HT1080 (cell line): ENCODE measurements around the gene FGF14. TPM values are rescaled to one million over a fixed set of nuclear protein-coding genes. Genes with fewer than 3 reads are reported as not detected.
A peak's percentile ranks its signal among the peaks of the same experiment; 100 is the strongest.

Experiments
- DNase-seq: peaks from one replicate; pipeline ENCODE4 v3.0.0-alpha.2; 2015; ENCODE audit warnings: low read depth
- total RNA-seq: library from RNA; depleted of rRNA; stranded (reverse); fragments of >200 nt; shearing (Covaris generic); gene quantifications from 2 replicates; pipeline ENCODE4 v1.2.3, GENCODE V29; 2014

The FGF14 gene
- total RNA-seq, 1 experiment from 2014 or later, result not detected

DNA sequence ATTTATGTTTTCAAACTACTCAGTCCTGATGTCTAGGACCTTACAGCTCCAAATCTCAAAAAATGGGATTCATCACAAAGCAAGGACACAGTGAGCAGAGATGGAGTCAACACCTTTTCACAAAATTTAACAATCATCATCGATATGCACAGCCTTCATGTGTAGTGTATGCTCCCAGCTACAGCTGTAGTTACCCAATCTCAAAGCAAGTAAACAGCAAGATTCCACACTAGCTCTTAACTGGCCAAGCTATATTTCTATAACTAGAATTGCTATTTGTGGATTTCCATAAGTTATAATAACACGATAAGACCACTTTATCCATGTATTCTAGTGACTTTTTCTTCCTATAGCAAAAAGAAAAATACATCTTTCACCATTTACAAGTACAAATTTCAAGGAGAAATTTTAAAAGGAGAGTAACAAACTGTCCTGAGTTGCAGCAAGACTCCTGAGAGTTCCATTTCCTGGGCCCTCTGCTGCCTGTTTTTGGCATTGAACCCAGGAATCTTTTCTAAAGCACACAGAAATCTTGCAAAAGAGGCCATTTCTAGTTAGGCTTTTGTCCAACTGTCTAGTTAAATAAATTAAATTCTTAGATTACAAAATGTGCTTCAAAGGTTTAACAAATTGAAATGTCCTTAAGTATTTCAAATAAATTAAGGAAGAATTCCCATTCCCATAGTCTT, 460.6 kb downstream of the FGF14 start:
- DNase-seq, result no peak

- no peak for DNase-seq
These were observed 462.5 kb downstream of the FGF14 start for GRCh38 chr13:101939370-101939769.

DNA sequence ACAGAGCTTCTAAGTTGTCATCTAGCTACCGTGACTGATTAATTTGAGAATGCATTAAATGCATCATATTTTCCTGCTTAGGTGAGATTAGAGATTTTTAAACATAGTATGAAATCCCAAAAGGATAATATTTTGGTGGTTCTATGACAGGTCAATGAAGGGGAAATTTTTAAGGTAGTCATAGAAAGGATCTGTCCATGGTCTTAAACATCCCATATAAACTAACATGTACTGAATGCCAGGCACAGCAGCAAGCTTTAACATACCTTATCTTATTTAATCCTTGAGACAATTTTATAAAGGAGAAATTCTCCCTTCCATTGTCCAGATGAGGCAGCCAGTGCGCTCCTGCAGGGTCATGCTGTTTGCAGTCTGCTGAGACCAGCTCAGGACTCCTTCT, 466.0 kb downstream of the FGF14 start:
- DNase-seq, result no peak

DNA sequence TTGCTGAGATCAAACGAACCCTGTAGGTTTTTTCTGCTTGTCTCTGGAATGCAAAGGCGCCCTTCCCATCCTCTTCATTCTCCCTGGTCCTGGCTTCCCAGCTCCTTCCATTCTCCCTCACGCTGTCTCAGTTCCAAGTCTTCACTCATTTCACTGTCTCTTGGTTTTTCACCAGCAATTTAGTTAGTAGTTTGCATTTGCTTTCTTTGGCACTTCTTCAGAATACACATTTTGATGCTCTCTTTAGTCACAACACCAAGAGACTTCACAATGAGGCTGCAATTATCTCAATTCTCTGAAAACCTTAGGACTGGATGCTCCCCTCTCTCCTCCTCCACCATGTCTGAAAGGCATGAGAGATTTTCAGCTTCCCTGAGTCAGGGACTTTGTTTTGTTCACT, 470.7 kb downstream of the FGF14 start:
- no peak for DNase-seq

GRCh38 chr13:101930331-101930730, 471.5 kb downstream of the FGF14 start:
- DNase-seq, result no peak

DNA sequence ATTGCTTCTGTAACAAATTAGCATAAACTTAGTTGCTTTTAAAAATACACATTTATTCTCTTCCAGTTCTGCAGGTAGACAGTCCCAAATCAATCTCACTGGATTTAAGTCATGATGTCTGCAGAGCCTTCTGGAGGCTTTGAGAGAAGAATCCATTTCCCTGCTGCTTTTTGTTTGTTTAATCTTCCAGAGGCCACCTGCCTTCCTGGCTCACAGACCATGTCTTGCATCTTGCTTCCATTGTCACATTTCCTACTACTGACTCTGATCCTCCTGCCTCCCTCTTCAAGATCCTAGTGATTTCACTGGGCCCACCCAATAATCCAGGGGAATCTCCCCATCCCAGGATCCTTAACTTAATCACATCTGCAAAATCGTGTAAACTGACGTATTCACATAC, 476.1 kb downstream of the FGF14 start:
- no peak for DNase-seq

- peak; percentile 49 for DNase-seq
These were observed 482.2 kb downstream of the FGF14 start for GRCh38 chr13:101919541-101920181.

GRCh38 chr13:101917833-101918661, 483.8 kb downstream of the FGF14 start:
- DNase-seq, result peak; percentile 35

- no peak for DNase-seq
These were observed 484.4 kb downstream of the FGF14 start for GRCh38 chr13:101917475-101917810.

- no peak for DNase-seq
These were observed 484.9 kb downstream of the FGF14 start for GRCh38 chr13:101916775-101917474.

DNA sequence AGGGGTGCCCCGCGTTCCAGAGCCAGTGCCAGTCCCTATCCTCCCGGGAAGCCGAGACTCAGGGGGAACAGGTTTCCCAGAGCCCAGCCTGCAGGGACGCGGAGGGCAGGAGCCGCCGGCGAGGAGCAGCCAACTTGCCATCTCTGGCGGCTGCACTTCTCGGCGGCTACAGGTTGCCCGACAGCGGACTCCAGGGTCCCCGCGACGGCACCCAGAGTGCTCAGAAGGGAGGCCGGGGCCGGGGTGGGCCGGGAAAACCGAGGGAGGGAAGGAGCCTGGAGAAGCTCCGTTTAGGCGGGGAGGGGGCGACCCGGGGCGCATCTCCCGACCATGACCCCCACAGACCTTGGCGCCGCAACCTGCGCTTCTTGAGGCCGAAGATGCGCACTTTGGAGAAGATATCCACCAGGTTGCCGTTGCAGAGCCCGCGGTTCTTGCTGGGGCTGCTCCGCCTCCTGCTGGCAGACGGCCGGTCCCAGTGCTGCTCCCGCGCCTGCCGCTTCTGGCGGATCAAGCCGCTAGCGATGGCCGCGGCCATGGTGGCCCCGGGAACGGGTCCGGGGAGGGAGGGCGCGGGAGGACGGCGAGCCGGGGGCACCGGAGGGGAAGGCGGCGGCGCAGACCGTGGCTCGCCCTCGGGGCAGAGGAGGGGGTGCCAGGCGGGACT, 485.6 kb downstream of the FGF14 start:
- DNase-seq, result peak; percentile 35

GRCh38 chr13:101915755-101916107, 486.1 kb downstream of the FGF14 start:
- no peak for DNase-seq

DNA sequence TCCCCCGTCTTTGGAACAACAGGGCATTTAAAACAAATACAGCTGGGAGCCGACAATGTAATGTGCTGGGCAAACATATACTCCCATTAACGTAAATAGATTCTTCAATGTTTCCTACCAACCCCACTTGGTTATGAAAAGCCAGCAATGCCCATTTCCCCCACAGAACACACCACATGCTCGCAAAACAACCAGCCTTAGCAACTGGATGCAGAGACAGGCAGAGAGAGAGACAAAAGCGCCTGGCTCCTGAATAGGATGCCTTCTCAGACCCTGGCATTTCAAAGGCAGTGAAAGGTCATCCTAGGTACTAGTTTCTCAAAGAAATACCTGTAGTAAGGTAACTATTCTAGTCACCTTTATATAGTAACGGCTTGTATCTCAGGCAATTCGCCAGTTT, 486.5 kb downstream of the FGF14 start:
- DNase-seq, result no peak

DNA sequence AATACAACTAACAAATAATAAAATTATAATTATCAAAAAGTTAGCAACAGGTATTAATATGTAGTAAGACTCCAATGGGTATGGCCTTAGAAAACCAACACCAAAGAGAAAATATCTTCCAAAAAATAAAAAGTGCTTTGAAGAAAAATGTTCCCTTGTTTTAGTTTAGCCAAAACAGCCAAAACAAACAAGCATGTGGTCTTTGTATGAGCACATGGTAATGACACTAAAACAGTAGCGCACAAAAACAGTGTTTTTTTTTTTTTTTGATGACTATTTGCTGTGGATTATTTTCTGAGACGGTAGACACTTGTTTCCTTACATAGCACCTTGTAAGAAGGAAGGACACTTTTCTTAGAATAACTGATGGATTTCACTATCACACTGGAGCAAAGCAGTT, 490.1 kb downstream of the FGF14 start:
- no peak for DNase-seq

DNA sequence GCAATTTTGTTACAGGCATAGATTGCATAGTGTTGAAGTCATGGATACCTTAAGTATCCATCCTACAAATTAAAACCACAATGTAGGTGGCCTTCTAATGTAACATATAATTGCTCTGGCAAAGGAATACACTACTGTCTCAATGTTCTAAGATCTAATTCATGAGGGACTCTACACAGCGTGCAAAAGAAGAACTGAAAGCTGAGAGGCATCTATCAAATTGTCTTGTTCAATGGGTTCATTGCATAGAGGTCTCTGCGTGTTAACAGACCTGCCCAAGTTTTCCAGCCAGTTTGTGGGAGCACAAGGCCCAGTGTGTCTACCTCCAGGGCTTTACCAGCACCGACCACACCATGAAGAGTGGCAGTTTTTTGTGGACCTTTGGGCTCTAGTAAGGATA, 498.0 kb downstream of the FGF14 start:
- DNase-seq, result no peak

- DNase-seq, result no peak
These were observed 503.2 kb downstream of the FGF14 start for GRCh38 chr13:101898676-101899075.

- DNase-seq, result no peak
These were observed 505.3 kb downstream of the FGF14 start for GRCh38 chr13:101896541-101896940.

- no peak for DNase-seq
These were observed 508.8 kb downstream of the FGF14 start for GRCh38 chr13:101893021-101893420.

DNA sequence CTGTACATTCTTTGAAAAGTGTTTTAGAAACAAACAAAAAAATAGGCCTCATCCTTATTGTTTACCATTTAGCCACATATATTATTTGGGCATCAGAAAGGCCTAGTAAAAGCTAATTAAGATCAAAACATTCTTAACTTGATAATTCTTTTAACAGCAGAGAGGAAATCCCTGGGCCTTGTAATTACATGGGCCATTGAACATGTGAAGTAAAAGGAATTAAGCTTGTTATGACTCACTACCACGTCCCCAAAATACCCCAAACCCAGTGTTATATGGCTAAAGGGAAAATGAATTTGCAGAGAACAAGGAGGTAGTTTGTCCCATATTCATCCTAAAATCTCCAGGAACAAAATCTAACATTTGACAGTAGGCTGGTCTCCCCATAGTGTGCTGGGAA, 509.6 kb downstream of the FGF14 start:
- no peak for DNase-seq

DNA sequence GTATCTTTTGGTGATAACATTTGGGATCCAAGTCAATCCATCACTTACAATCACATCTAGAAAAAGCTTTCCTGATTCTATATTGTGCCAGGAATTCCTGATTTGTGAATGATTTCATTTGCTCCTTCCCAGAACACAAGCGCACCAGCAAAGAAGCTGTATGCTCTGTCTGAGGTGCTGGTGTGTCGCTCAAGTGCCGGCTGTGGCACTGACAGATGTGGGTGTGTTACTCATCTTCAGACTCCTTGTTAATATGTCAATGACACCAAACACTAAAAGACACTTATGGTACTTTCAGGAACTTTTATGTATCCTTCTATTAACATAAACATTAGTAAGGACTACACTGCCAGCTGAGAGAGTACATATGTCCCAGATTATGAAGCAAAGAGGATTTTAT, 520.3 kb downstream of the FGF14 start:
- DNase-seq, result no peak

GRCh38 chr13:101880581-101880980, 521.3 kb downstream of the FGF14 start:
- no peak for DNase-seq
